Measurements from ENCODE around the gene PITX1. TPM values are rescaled to one million over a fixed set of nuclear protein-coding genes. Genes with fewer than 3 reads are reported as not detected.

The PITX1 gene
- total and polyA plus RNA-seq, 2 of the 13 experiments (the other 11 are each of a cell fraction or from before 2014, with no cell fraction given) = 11.7 to 20.2 TPM

DNA sequence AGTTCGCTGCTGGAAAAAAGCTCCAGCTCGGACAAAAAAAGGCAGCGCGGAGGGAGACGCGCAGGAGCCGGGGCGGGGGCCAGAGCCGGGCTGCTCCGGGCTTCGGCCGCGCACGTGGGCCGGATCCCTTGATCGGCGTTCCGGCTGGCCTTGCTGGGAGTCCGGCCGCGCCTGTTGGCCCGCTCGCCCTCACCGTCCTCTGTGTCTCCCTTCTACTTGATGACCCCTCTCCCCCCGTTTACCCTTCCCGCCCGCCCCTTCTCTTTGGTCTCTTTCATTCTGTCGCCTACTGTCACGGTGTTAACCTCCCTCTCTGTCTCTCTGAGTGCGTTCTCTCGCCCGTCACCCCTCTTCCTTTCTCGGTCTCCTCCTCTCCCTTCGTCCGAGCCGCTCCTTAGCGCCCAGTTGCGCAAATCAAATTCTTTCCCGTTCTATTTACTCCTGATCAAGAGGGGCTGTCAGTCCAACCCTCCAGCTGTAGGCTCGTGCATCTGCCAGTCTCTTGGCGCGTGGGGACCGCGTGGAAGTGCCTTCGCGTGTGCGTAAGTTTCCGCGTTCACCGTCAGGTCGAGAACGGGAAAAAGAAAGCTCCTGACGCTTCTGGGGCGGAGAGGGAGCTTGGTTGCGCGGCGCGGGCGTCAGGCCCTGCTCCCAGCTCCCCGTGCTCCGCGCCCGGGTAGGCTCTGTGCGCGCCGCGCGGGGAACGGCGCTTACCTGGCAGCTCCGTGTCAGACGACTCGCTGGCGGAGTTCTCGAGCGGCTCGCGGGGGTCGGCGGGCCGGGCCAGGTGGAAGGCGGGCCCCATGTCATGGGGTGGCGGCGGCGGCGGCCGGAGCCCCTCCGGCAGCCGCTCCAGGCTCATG, 798 bp downstream of the PITX1 start (continued):
- TF ChIP-seq, protein P1, sequence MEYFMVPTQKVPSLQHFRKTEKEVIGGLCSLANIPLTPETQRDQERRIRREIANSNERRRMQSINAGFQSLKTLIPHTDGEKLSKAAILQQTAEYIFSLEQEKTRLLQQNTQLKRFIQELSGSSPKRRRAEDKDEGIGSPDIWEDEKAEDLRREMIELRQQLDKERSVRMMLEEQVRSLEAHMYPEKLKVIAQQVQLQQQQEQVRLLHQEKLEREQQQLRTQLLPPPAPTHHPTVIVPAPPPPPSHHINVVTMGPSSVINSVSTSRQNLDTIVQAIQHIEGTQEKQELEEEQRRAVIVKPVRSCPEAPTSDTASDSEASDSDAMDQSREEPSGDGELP (IDR thresholded peaks at IDR 0.05; ENCODE audit: borderline replicate concordance, low read depth) = peak; percentile 39; the same call in 1 of the 2 replicates
- TF ChIP-seq TCF7 (IDR thresholded peaks at IDR 0.05; ENCODE audit: low read depth) = no peak
- peak; percentile 44; the same call in 1 of the 2 replicates for TF ChIP-seq POLR2G (IDR thresholded peaks at IDR 0.05; ENCODE audit: low read depth, low read length)
- peak; percentile 37 for TF ChIP-seq ZNF883 (CRISPR knock-in tag; IDR thresholded peaks at IDR 0.05; ENCODE audit: not compliant biosample characterization)
- no peak for TF ChIP-seq HOXA5 (CRISPR knock-in tag; IDR thresholded peaks at IDR 0.05)
- TF ChIP-seq, protein P2, sequence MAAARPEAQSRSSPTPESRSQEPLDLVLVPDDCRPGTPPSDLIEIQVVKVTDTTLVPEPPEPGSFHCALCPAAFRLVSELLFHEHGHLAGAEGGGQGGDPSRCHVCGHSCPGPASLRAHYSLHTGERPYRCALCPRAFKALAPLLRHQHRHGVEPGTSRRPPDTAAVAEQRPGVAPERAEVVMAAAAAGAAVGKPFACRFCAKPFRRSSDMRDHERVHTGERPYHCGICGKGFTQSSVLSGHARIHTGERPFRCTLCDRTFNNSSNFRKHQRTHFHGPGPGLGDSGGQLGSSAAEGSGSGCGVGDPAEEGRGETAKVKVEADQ (CRISPR knock-in tag; IDR thresholded peaks at IDR 0.05; ENCODE audit: borderline replicate concordance) = no peak
- no peak for TF ChIP-seq TGIF2 (CRISPR knock-in tag; IDR thresholded peaks at IDR 0.05)
- no peak for TF ChIP-seq RCOR2 (CRISPR knock-in tag; IDR thresholded peaks at IDR 0.05)
- TF ChIP-seq REL (CRISPR knock-in tag; conservative IDR thresholded peaks at IDR 0.05) = no peak
- no peak; the same call in 1 of the 2 replicates for TF ChIP-seq ZNF614 (CRISPR knock-in tag; IDR thresholded peaks at IDR 0.05; ENCODE audit: borderline replicate concordance)
- TF ChIP-seq, protein P3, sequence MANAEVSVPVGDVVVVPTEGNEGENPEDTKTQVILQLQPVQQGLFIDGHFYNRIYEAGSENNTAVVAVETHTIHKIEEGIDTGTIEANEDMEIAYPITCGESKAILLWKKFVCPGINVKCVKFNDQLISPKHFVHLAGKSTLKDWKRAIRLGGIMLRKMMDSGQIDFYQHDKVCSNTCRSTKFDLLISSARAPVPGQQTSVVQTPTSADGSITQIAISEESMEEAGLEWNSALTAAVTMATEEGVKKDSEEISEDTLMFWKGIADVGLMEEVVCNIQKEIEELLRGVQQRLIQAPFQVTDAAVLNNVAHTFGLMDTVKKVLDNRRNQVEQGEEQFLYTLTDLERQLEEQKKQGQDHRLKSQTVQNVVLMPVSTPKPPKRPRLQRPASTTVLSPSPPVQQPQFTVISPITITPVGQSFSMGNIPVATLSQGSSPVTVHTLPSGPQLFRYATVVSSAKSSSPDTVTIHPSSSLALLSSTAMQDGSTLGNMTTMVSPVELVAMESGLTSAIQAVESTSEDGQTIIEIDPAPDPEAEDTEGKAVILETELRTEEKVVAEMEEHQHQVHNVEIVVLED (CRISPR knock-in tag; IDR thresholded peaks at IDR 0.05; ENCODE audit: borderline replicate concordance) = no peak
- no peak for TF ChIP-seq ADNP (CRISPR knock-in tag; IDR thresholded peaks at IDR 0.05)
- TF ChIP-seq, protein P4, sequence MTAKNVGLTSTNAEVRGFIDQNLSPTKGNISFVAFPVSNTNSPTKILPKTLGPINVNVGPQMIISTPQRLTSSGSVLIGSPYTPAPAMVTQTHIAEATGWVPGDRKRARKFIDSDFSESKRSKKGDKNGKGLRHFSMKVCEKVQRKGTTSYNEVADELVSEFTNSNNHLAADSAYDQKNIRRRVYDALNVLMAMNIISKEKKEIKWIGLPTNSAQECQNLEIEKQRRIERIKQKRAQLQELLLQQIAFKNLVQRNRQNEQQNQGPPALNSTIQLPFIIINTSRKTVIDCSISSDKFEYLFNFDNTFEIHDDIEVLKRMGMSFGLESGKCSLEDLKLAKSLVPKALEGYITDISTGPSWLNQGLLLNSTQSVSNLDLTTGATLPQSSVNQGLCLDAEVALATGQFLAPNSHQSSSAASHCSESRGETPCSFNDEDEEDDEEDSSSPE (CRISPR knock-in tag; IDR thresholded peaks at IDR 0.05) = no peak; the same call in 1 of the 2 replicates
- peak; percentile 37; the same call in 1 of the 2 replicates for TF ChIP-seq ZSCAN25 (CRISPR knock-in tag; IDR thresholded peaks at IDR 0.05)
- no peak for TF ChIP-seq CCAR2 (optimal IDR thresholded peaks at IDR 0.05; ENCODE audit: low read depth, low read length)
- TF ChIP-seq SOX5 (CRISPR knock-in tag; IDR thresholded peaks at IDR 0.05; ENCODE audit: borderline replicate concordance) = no peak
- peak; percentile 77 for TF ChIP-seq HNRNPK (IDR thresholded peaks at IDR 0.05; ENCODE audit: low read depth, low read length, poor library complexity, severe bottlenecking)
- TF ChIP-seq PHF21A (CRISPR knock-in tag; IDR thresholded peaks at IDR 0.05) = peak; percentile 58; the same call in 1 of the 2 replicates
- TF ChIP-seq, protein P5, sequence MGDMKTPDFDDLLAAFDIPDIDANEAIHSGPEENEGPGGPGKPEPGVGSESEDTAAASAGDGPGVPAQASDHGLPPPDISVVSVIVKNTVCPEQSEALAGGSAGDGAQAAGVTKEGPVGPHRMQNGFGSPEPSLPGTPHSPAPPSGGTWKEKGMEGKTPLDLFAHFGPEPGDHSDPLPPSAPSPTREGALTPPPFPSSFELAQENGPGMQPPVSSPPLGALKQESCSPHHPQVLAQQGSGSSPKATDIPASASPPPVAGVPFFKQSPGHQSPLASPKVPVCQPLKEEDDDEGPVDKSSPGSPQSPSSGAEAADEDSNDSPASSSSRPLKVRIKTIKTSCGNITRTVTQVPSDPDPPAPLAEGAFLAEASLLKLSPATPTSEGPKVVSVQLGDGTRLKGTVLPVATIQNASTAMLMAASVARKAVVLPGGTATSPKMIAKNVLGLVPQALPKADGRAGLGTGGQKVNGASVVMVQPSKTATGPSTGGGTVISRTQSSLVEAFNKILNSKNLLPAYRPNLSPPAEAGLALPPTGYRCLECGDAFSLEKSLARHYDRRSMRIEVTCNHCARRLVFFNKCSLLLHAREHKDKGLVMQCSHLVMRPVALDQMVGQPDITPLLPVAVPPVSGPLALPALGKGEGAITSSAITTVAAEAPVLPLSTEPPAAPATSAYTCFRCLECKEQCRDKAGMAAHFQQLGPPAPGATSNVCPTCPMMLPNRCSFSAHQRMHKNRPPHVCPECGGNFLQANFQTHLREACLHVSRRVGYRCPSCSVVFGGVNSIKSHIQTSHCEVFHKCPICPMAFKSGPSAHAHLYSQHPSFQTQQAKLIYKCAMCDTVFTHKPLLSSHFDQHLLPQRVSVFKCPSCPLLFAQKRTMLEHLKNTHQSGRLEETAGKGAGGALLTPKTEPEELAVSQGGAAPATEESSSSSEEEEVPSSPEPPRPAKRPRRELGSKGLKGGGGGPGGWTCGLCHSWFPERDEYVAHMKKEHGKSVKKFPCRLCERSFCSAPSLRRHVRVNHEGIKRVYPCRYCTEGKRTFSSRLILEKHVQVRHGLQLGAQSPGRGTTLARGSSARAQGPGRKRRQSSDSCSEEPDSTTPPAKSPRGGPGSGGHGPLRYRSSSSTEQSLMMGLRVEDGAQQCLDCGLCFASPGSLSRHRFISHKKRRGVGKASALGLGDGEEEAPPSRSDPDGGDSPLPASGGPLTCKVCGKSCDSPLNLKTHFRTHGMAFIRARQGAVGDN (CRISPR knock-in tag; IDR thresholded peaks at IDR 0.05) = peak; percentile 76
